Panc1 (cell line): ENCODE measurements around the gene SHC4.

ENCODE experiments used
- POLR2AphosphoS5 ChIP-seq: IDR thresholded peaks from 2 replicates; pipeline ENCODE4 v1.6.1; 2012; ENCODE audit warnings: mild to moderate bottlenecking, low read depth, low read length, moderate library complexity
- TF ChIP-seq, protein P1 (sequence below): fragments of 450-650 bp; IDR thresholded peaks from 2 replicates; pipeline ENCODE4 v1.5.1; 2017; ENCODE audit warnings: mild to moderate bottlenecking

DNA sequence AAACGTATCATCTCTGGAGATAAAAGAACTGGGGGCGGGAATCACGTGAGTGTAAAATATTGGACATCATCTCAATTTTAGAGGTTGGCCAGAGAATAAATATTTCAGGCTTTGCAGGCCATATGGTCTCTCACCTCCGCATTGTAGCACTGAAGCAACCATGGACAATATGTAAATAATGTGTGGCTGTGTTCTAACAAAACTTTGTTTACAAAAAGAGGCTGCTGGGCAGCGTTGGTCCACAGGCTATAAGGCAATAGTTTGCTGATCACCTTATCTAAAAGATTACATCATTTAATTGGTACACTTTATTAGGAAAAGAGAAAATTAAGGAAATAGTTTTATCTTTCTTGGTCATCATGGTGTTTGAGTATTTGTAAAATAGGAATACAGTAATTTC is 22.5 kb upstream of the SHC4 start:
- TF ChIP-seq, protein P1, sequence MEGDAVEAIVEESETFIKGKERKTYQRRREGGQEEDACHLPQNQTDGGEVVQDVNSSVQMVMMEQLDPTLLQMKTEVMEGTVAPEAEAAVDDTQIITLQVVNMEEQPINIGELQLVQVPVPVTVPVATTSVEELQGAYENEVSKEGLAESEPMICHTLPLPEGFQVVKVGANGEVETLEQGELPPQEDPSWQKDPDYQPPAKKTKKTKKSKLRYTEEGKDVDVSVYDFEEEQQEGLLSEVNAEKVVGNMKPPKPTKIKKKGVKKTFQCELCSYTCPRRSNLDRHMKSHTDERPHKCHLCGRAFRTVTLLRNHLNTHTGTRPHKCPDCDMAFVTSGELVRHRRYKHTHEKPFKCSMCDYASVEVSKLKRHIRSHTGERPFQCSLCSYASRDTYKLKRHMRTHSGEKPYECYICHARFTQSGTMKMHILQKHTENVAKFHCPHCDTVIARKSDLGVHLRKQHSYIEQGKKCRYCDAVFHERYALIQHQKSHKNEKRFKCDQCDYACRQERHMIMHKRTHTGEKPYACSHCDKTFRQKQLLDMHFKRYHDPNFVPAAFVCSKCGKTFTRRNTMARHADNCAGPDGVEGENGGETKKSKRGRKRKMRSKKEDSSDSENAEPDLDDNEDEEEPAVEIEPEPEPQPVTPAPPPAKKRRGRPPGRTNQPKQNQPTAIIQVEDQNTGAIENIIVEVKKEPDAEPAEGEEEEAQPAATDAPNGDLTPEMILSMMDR, result no peak
- TF ChIP-seq POLR2AphosphoS5, result no peak
